ENCODE results near the gene MEIS3. TPM values are rescaled to one million over a fixed set of nuclear protein-coding genes. Genes with fewer than 3 reads are reported as not detected.
A peak's percentile ranks its signal among the peaks of the same experiment; 100 is the strongest.

MEIS3 gene
- total RNA-seq, 2 experiments from 2014 or later = 1.3 TPM; not detected in 1

DNA sequence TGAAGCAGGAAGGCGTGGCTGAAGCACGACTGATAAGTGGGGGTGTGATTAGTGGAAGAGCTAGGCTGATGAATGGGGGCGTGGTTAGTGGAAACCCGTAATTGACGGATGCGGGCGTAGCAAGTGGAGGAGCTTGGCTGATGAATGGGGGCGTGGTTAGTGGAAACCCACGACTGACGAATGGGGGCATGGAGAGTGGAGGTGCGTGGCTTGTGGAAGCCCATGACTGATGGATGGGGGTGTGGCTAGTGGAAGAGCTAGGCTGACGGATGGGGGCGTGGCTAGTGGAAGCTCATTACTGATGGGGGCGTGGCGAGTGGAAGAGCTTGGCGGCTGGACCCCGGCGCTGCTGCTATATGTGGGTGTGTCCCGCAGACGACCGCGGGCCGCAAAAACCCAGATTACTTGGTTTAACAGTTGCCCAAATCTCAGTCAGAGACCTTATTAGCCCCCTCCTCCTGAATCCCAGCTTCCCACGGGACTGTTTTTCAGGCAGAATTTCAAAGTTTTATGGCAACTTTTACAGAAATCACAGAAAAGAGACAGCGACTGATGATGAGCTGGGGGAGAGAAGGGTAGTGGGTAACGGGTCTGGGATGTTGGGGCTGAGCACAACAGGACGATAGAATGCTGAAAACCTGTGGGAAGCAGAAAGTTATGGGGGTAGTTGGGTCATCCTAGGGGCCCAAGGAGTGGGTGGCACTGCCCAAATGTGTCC, 9.0 kb upstream of the MEIS3 start:
- no peaks in the 10 kb centered on the region for H3K79me2 ChIP-seq (ENCODE audit: insufficient read depth, low read depth, low read length)
- H2AFZ ChIP-seq (ENCODE audit: low read length) = peak overlapping the region; percentile 84
- H3K36me3 ChIP-seq (ENCODE audit: insufficient read depth, low read length) = no peaks in the 10 kb centered on the region
- peak overlapping the region; percentile 49 for H3K27ac ChIP-seq (ENCODE audit: low read depth, low read length, poor library complexity, severe bottlenecking)
- H3K4me2 ChIP-seq (ENCODE audit: low read length) = peak overlapping the region; percentile 89
- ChIA-PET POLR2A (interaction anchor here (0.5 to 0.8 kb wide), 5 partner anchors 44 to 279 kb away, joined by 3 to 4 read pairs (median 3); partner anchors contain the start of gene DHX34), CTCF (ENCODE audit: unreplicated experiment) (interaction anchor here (0.5 to 1.6 kb wide), 4 partner anchors 8 to 95 kb away, joined by 3 to 9 read pairs (median 6); partner anchors contain the start of gene DHX34)
- H3K4me3 ChIP-seq (ENCODE audit: low read depth, low read length, poor library complexity, severe bottlenecking) = peak overlapping the region; percentile 62
- no peaks in the 10 kb centered on the region for H3K9me3 ChIP-seq (ENCODE audit: low read length)
- TF ChIP-seq EZH2phosphoT487 (IDR thresholded peaks at IDR 0.05; ENCODE audit: borderline replicate concordance, low read depth, low read length) = no peak
- TF ChIP-seq, protein P1, sequence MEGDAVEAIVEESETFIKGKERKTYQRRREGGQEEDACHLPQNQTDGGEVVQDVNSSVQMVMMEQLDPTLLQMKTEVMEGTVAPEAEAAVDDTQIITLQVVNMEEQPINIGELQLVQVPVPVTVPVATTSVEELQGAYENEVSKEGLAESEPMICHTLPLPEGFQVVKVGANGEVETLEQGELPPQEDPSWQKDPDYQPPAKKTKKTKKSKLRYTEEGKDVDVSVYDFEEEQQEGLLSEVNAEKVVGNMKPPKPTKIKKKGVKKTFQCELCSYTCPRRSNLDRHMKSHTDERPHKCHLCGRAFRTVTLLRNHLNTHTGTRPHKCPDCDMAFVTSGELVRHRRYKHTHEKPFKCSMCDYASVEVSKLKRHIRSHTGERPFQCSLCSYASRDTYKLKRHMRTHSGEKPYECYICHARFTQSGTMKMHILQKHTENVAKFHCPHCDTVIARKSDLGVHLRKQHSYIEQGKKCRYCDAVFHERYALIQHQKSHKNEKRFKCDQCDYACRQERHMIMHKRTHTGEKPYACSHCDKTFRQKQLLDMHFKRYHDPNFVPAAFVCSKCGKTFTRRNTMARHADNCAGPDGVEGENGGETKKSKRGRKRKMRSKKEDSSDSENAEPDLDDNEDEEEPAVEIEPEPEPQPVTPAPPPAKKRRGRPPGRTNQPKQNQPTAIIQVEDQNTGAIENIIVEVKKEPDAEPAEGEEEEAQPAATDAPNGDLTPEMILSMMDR (conservative IDR thresholded peaks at IDR 0.05; ENCODE audit: low read length) = no peak
- peaks cover 31% of the 10 kb centered on the region for H3K4me1 ChIP-seq (ENCODE audit: insufficient read depth, low read length, poor library complexity, severe bottlenecking)
- H3K9me2 ChIP-seq (ENCODE audit: insufficient read depth, low read length) = no peaks in the 10 kb centered on the region
- intact Hi-C loops (cut with micrococcal nuclease; ENCODE audit: unreplicated experiment) = no loop called here
- H4K20me1 ChIP-seq (ENCODE audit: insufficient read depth, low read length) = no peaks in the 10 kb centered on the region
- no TSS peak for BruUV-seq (replicated peaks)
- peak; percentile 99 for DNase-seq (ENCODE audit: low spot score)

GRCh38 chr19:47427241-47428176, 8.2 kb upstream of the MEIS3 start:
- no TSS peak for BruUV-seq (replicated peaks)
- H3K36me3 ChIP-seq (ENCODE audit: insufficient read depth, low read length) = no peaks in the 10 kb centered on the region
- no peaks in the 10 kb centered on the region for H3K79me2 ChIP-seq (ENCODE audit: insufficient read depth, low read depth, low read length)
- POLR2A ChIA-PET = interaction anchor here (0.6 to 0.8 kb wide), 5 partner anchors 43 to 280 kb away, joined by 3 to 4 read pairs (median 3); partner anchors contain the start of gene DHX34
- peak overlapping the region; percentile 62 for H2AFZ ChIP-seq (ENCODE audit: low read length)
- DNase-seq (ENCODE audit: low spot score) = peak; percentile 76
- peaks cover 23% of the 10 kb centered on the region for H3K4me1 ChIP-seq (ENCODE audit: insufficient read depth, low read length, poor library complexity, severe bottlenecking)
- no peaks in the 10 kb centered on the region for H3K9me2 ChIP-seq (ENCODE audit: insufficient read depth, low read length)
- H4K20me1 ChIP-seq (ENCODE audit: insufficient read depth, low read length) = no peaks in the 10 kb centered on the region
- CTCF ChIA-PET (ENCODE audit: unreplicated experiment) = interaction anchor here (1.1 to 1.6 kb wide), 2 partner anchors 9 to 79 kb away, joined by 4 to 9 read pairs; partner anchors contain the start of gene DHX34
- H3K27ac ChIP-seq (ENCODE audit: low read depth, low read length, poor library complexity, severe bottlenecking) = peak overlapping the region; percentile 49
- H3K9me3 ChIP-seq (ENCODE audit: low read length) = no peaks in the 10 kb centered on the region
- intact Hi-C loops (cut with micrococcal nuclease; ENCODE audit: unreplicated experiment) = loop anchor here (1.0 to 2.0 kb wide), 3 partner anchors 37 to 144 kb away; no protein-coding TSS in a partner anchor
- peak overlapping the region; percentile 62 for H3K4me3 ChIP-seq (ENCODE audit: low read depth, low read length, poor library complexity, severe bottlenecking)
- H3K4me2 ChIP-seq (ENCODE audit: low read length) = peak overlapping the region; percentile 89
- TF ChIP-seq EZH2phosphoT487 (IDR thresholded peaks at IDR 0.05; ENCODE audit: borderline replicate concordance, low read depth, low read length) = no peak
- TF ChIP-seq, protein P1 (conservative IDR thresholded peaks at IDR 0.05; ENCODE audit: low read length) = peak; percentile 89
